GM20431 (cell line): ENCODE measurements around the gene IGFLR1.

Experiments used
- in situ Hi-C: fragments of 300-500 bp; cut with MseI, MboI; formaldehyde crosslinking; loops from one replicate; pipeline ENCODE4 v1.15.0; 2020; ENCODE audit warnings: low sequenced_read_pairs; ENCODE audit not compliant: unreplicated experiment

Gene IGFLR1

GRCh38 chr19:35742121-35742724 is at the start of gene IGFLR1:
TSS of gene IGFLR1 (minus strand) at chr19:35742452. CDS start at chr19:35741180, 1,272 bp downstream.
- in situ Hi-C loops, result no loop called here

- in situ Hi-C loops, result no loop called here
Measured at GRCh38 chr19:35791814-35792279, 49.6 kb upstream of the IGFLR1 start.

GRCh38 chr19:35790981-35791813 is 48.9 kb upstream of the IGFLR1 start:
- in situ Hi-C loops, result no loop called here

GRCh38 chr19:35789978-35790944 is 48.0 kb upstream of the IGFLR1 start:
- in situ Hi-C loops, result no loop called here

- in situ Hi-C loops, result no loop called here
Measured at GRCh38 chr19:35789195-35789977, 47.1 kb upstream of the IGFLR1 start.

- in situ Hi-C loops, result no loop called here
Measured at GRCh38 chr19:35788205-35788960, 46.1 kb upstream of the IGFLR1 start.

- in situ Hi-C loops, result no loop called here
Measured at GRCh38 chr19:35787227-35787799, 45.1 kb upstream of the IGFLR1 start.

GRCh38 chr19:35786299-35787160 is 44.3 kb upstream of the IGFLR1 start:
- in situ Hi-C loops, result no loop called here

- in situ Hi-C loops, result no loop called here
Measured at GRCh38 chr19:35785339-35785627, 43.0 kb upstream of the IGFLR1 start.

- in situ Hi-C loops, result no loop called here
Measured at GRCh38 chr19:35784503-35785338, 42.5 kb upstream of the IGFLR1 start.

GRCh38 chr19:35783469-35784434 is 41.5 kb upstream of the IGFLR1 start:
- in situ Hi-C loops, result no loop called here

GRCh38 chr19:35782589-35782988 is 40.3 kb upstream of the IGFLR1 start:
- in situ Hi-C loops, result no loop called here

- in situ Hi-C loops, result no loop called here
Measured at GRCh38 chr19:35781650-35782049, 39.4 kb upstream of the IGFLR1 start.

- in situ Hi-C loops, result no loop called here
Measured at GRCh38 chr19:35780717-35781116, 38.5 kb upstream of the IGFLR1 start.

- in situ Hi-C loops, result no loop called here
Measured at GRCh38 chr19:35780058-35780457, 37.8 kb upstream of the IGFLR1 start.

- in situ Hi-C loops, result no loop called here
Measured at GRCh38 chr19:35779033-35779432, 36.8 kb upstream of the IGFLR1 start.
